Medulla oblongata (tissue), 1 donor: ENCODE data around the gene KRT3.

ENCODE experiments used
- DNase-seq: peaks from one replicate; pipeline ENCODE4 v3.0.0-alpha.2; 2015; ENCODE audit errors: extremely low spot score

Gene KRT3

GRCh38 chr12:52795694-52796428 lies at the start of gene KRT3:
Gene KRT3 (minus strand): TSS chr12:52796117. CDS start chr12:52796042, 75 bp downstream.
- DNase-seq, result no peak

DNA sequence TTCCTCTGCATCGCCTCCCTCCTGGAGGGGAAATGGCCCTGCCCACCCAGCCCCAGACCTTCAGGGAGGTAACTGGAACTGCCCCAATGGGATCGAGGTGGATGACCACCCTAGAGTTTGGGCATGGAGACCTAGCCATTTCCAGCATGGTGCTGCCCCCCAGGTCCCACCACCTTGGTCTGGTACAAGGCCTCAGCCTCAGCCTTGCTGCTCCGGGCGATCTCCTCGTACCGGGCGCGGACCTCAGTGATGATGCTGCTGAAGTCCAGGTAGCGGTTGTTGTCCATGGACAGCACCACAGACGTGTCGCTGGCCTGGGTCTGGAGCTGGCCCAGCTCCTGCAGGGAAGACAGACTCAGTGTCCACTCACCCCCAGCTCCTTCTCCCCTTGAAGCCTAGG lies 48.5 kb upstream of the KRT3 start:
- DNase-seq, result no peak

DNA sequence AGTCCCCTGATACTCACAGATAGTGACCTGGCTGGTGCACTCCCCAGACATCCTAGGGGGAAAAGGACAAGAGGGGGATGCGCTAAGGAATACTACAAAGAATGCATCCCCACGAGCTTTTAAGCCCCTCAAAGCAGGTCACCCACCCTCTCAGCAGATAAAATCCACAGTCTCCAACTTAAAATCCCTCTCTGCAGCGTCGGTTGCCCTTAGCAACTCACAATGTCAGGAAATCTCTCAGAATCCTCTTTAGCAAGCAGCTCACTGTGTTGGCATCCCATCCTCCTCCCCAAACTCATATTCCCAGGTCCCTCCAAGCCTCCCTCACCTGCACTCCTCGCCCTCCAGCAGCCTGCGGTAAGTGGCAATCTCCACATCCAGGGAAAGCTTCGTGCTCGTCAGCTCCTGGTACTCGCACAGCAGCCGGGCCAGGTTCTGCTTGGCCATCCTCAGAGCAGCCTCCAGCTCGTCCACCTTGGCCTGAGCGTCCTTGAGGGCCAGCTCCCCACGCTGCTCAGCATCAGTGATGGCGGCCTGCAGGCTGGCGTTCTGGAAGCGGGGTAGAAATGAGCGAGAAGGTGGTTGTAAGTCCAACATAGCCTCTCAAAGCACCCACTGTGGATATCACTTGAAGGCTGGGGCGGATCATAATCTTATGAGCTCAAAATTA lies 43.7 kb upstream of the KRT3 start:
- no peak for DNase-seq

- DNase-seq, result no peak
These were observed 42.9 kb upstream of the KRT3 start for GRCh38 chr12:52838609-52839435.

GRCh38 chr12:52837781-52838608 lies 42.1 kb upstream of the KRT3 start:
- no peak for DNase-seq

- DNase-seq, result no peak
These were observed 41.5 kb upstream of the KRT3 start for GRCh38 chr12:52837413-52837741.

GRCh38 chr12:52836491-52837412 lies 40.8 kb upstream of the KRT3 start:
- no peak for DNase-seq

- no peak for DNase-seq
These were observed 40.1 kb upstream of the KRT3 start for GRCh38 chr12:52836042-52836466.

GRCh38 chr12:52835271-52836041 lies 39.5 kb upstream of the KRT3 start:
- DNase-seq, result no peak

DNA sequence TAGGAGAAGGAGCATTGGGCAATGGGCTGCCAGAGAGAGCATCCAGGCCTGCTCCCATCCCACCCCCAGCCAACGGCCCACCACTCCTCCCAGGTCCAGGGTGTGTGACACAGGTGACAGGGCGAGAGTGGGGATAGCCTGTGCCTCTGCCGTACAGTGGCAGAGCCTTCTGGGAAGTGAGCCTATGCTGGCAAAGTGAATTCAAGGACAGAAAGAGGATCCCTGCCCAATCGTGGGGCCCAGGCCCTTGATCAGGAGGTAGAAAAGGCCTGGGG lies 38.7 kb upstream of the KRT3 start:
- no peak for DNase-seq

DNA sequence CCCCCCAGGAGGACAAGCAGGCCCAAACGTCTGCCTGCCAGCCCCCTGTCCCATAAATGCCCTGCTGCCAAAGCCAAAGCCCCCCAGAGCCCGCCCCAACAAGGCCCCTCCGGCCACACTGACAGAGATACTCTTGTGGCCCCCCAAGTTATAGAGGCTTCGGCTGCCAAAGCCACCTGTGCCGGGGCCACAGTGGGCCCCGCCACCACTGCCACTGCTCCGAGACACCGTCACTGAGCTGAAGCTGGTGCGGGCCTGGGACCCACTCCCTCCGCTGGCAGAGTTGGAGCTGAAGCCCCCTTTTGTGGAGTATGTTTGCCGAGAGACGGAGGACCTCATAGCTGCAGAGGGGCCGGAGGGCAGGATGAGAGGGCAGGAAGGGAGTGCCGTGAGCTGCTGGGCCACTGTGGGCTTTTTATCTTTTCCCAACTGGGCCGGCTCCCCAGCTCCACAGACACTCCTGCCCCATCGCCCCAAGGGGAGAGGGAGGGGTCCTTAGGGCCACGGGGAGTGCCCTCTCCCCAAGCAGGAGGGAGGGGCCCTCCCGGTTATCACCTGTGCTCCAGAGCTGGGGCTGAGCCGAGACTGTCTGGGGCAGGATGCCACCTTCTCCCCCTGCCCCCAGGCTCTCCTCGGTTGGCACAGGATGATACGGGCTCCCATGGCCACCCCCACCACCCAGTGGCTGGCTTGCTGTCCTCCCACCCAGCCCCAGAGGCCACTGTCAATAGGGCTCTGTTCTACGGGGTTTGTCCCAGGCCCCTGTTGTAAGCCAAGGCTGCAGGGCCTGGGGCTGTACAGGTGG lies 38.2 kb upstream of the KRT3 start, which contains the start of gene KRT79:
TSS of gene KRT79 (minus strand) at position 390 of the 805 bp plus-strand sequence. CDS start at position 339, 51 bp downstream.
- DNase-seq, result no peak

GRCh38 chr12:52832985-52833905 lies 37.3 kb upstream of the KRT3 start:
- DNase-seq, result no peak

- no peak for DNase-seq
These were observed 36.5 kb upstream of the KRT3 start for GRCh38 chr12:52832451-52832850.

GRCh38 chr12:52831251-52831650 lies 35.3 kb upstream of the KRT3 start:
- no peak for DNase-seq

GRCh38 chr12:52829986-52830770 lies 34.3 kb upstream of the KRT3 start:
- DNase-seq, result no peak

DNA sequence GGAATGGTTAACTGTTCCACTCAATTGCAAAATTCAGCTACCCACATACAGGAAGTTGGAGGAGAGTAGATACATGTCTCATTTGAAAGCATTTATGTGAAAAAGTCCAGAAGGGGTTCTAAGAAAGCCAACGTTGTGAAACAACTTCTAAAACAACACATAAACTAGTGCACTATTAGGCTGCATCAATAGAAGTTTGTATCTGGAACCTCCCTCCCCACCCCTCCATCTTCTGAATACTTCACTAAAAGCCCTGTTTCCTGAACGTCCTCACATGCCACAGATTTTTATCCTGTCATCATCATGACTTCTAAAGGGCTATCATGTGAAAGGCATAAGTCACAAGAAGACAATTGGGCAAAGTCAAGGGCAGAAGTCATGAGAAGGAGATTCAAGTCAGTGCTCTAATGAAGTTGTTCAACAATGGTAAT lies 32.7 kb upstream of the KRT3 start:
- DNase-seq, result no peak

DNA sequence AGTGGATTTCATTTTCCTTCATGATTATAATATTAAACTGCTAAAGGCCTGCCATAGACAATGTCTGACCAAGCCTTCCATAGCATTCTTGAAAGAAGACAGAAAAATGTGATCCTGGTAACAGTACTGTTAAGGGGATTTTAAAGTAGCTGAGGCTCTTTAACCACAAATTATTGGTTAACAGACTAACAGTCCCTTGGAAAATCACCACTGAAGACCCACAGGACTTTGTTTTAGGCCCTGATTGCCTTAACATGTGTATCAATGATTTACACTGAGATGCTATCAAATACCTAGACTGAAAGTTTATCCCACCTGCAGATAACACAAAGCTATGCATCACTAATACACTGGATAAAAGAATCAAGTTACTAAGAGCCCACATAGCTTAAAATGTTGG lies 32.2 kb upstream of the KRT3 start:
- DNase-seq, result no peak
